Loucy (cell line): ENCODE data around the gene GCHFR.

Source experiments
- H2AFZ ChIP-seq: fragments of 200-600 bp; sonication (generic); 2 replicates; pipeline ENCODE4 v1.6.0; 2016; ENCODE audit warnings: antibody characterized with exemption, mild to moderate bottlenecking, low read length, moderate library complexity
- H3F3A ChIP-seq: fragments of 200-600 bp; 2 replicates; pipeline ENCODE4 v1.6.0; 2016; ENCODE audit warnings: antibody characterized with exemption, low read depth, mild to moderate bottlenecking
- H3K27me3 ChIP-seq: fragments of 200-600 bp; sonication (generic); 2 replicates; pipeline ENCODE4 v1.6.1; 2014; ENCODE audit warnings: low read length, mild to moderate bottlenecking; ENCODE audit not compliant: insufficient read depth, poor library complexity, severe bottlenecking
- H3K36me3 ChIP-seq: fragments of 200-600 bp; sonication (generic); 2 replicates; pipeline ENCODE4 v1.6.1; 2016; ENCODE audit warnings: low read length; ENCODE audit not compliant: insufficient read depth
- H3K4me1 ChIP-seq: fragments of 200-600 bp; sonication (generic); 2 replicates; pipeline ENCODE4 v1.5.1; 2014; ENCODE audit warnings: low read length, mild to moderate bottlenecking; ENCODE audit not compliant: insufficient read depth, poor library complexity, severe bottlenecking
- H3K4me2 ChIP-seq: fragments of 200-600 bp; sonication (generic); 2 replicates; pipeline ENCODE4 v1.6.0; 2014; ENCODE audit warnings: antibody characterized with exemption, low read length, low read depth, mild to moderate bottlenecking; ENCODE audit not compliant: poor library complexity, severe bottlenecking
- H3K4me3 ChIP-seq: fragments of 200-600 bp; sonication (generic); 2 replicates; pipeline ENCODE4 v1.5.1; 2014; ENCODE audit warnings: low read length, mild to moderate bottlenecking, mixed read lengths; ENCODE audit not compliant: poor library complexity, severe bottlenecking
- H3K79me2 ChIP-seq: fragments of 200-600 bp; sonication (generic); 2 replicates; pipeline ENCODE4 v1.6.1; 2014; ENCODE audit warnings: low read length; ENCODE audit not compliant: insufficient read depth
- H3K9ac ChIP-seq: fragments of 200-600 bp; sonication (generic); 2 replicates; pipeline ENCODE4 v1.6.0; 2014; ENCODE audit warnings: mild to moderate bottlenecking, low read depth, low read length, moderate library complexity; ENCODE audit not compliant: poor library complexity, severe bottlenecking
- H3K9me2 ChIP-seq: fragments of 200-600 bp; sonication (generic); replicated peaks from 2 replicates; pipeline ENCODE4 v1.6.1; 2016; ENCODE audit warnings: low read depth, low read length, mixed read lengths
- H3K9me3 ChIP-seq: fragments of 200-600 bp; sonication (generic); 2 replicates; pipeline ENCODE4 v1.6.1; 2014; ENCODE audit warnings: mild to moderate bottlenecking, antibody characterized with exemption, low read length, low read depth; ENCODE audit not compliant: insufficient read depth
- H4K20me1 ChIP-seq: fragments of 200-600 bp; sonication (generic); 2 replicates; pipeline ENCODE4 v1.6.0; 2014; ENCODE audit warnings: antibody characterized with exemption, low read length, mild to moderate bottlenecking; ENCODE audit not compliant: insufficient read depth, poor library complexity, severe bottlenecking
- EZH2phosphoT487 ChIP-seq: fragments of 200-600 bp; IDR thresholded peaks from 2 replicates; pipeline ENCODE4 v1.6.1; 2018; ENCODE audit warnings: antibody characterized with exemption, mild to moderate bottlenecking, moderate library complexity, borderline replicate concordance
- TF ChIP-seq, protein P1 (sequence below): fragments of 200-600 bp; sonication (generic); conservative IDR thresholded peaks from 2 replicates; pipeline ENCODE4 v1.5.1; 2014; ENCODE audit warnings: mild to moderate bottlenecking, antibody characterized with exemption, low read length

Gene GCHFR

DNA sequence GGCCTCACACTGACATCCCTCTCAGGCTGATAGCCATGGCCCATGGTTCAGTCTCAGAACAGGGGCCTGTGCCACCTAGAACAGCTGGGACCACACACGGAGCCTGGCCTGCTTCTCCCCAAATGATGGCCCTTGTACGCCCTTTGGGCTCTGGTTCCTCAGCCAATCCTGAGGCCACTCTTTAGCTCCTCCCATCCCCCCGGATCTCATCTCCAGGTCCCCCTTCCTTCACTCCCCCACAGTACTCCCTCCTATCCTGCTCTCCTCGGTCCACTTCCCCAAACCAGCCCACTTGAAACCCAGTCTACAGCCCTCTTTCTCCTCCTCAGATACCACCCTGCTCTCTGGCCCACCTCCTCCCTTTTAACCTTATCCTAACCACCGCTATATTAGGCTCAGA is 25.3 kb downstream of the GCHFR start:
- no peak for TF ChIP-seq EZH2phosphoT487
- TF ChIP-seq, protein P1, sequence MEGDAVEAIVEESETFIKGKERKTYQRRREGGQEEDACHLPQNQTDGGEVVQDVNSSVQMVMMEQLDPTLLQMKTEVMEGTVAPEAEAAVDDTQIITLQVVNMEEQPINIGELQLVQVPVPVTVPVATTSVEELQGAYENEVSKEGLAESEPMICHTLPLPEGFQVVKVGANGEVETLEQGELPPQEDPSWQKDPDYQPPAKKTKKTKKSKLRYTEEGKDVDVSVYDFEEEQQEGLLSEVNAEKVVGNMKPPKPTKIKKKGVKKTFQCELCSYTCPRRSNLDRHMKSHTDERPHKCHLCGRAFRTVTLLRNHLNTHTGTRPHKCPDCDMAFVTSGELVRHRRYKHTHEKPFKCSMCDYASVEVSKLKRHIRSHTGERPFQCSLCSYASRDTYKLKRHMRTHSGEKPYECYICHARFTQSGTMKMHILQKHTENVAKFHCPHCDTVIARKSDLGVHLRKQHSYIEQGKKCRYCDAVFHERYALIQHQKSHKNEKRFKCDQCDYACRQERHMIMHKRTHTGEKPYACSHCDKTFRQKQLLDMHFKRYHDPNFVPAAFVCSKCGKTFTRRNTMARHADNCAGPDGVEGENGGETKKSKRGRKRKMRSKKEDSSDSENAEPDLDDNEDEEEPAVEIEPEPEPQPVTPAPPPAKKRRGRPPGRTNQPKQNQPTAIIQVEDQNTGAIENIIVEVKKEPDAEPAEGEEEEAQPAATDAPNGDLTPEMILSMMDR: no peak
- H3K4me1 ChIP-seq: peaks cover 21% of the 10 kb centered on the region
- H4K20me1 ChIP-seq: peaks cover 11% of the 10 kb centered on the region
- H3K4me3 ChIP-seq: no peak overlapping the region
- H3K4me2 ChIP-seq: no peak overlapping the region
- no peaks in the 10 kb centered on the region for H3K9me2 ChIP-seq
- no peak overlapping the region for H3K9ac ChIP-seq
- no peaks in the 10 kb centered on the region for H3F3A ChIP-seq
- H3K27me3 ChIP-seq: no peaks in the 10 kb centered on the region
- no peak overlapping the region for H2AFZ ChIP-seq
- H3K9me3 ChIP-seq: no peaks in the 10 kb centered on the region
- no peaks in the 10 kb centered on the region for H3K36me3 ChIP-seq
- H3K79me2 ChIP-seq: no peaks in the 10 kb centered on the region

DNA sequence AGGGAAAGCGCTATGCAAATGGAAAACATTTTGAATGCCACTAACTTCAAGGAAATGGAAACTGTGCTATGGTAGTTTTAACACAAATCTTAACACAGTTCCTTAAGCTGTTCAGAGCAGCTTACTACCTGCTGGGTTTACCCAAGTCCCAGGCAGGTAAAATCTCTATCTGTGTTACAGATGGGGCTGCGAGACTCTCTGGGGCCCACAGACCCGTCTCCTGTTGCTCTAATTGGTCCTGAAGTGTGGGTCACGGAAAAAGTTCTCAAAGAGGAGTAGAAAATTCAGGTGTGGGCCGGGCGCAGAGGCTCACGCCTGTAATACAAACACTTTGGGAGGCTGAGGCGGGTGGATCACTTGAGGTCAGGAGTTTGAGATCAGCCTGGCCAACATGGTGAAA is 26.1 kb downstream of the GCHFR start:
- no peaks in the 10 kb centered on the region for H3K27me3 ChIP-seq
- H3K4me1 ChIP-seq: peaks cover 21% of the 10 kb centered on the region
- no peaks in the 10 kb centered on the region for H3F3A ChIP-seq
- H3K4me2 ChIP-seq: no peak overlapping the region
- no peak overlapping the region for H3K9ac ChIP-seq
- H2AFZ ChIP-seq: no peak overlapping the region
- H3K4me3 ChIP-seq: no peak overlapping the region
- TF ChIP-seq, protein P1: no peak
- TF ChIP-seq EZH2phosphoT487: no peak
- H3K79me2 ChIP-seq: no peaks in the 10 kb centered on the region
- H4K20me1 ChIP-seq: peaks cover 11% of the 10 kb centered on the region
- no peaks in the 10 kb centered on the region for H3K9me3 ChIP-seq
- H3K9me2 ChIP-seq: no peaks in the 10 kb centered on the region
- H3K36me3 ChIP-seq: no peaks in the 10 kb centered on the region

DNA sequence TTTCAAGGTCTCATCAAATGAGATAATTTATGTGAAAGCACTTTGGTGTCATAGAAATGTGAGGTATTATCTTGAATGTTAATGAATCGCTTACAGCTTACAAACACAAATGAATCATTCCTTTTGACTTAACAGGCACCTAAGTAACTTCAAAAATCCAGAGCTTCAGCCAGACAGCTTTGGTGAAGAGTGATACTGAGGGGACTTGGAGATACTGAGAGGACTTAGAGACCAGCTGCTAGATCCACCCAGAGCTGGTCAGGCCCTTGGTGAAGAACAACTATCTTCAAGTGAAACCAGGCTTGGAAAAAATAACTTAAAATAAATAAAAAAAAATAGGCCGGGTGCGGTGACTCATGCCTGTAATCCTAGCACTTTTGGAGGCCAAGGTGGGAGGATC is 26.9 kb downstream of the GCHFR start:
- no peaks in the 10 kb centered on the region for H3K36me3 ChIP-seq
- H3K9me3 ChIP-seq: no peaks in the 10 kb centered on the region
- TF ChIP-seq EZH2phosphoT487: no peak
- TF ChIP-seq, protein P1: no peak
- H2AFZ ChIP-seq: no peak overlapping the region
- no peaks in the 10 kb centered on the region for H3K27me3 ChIP-seq
- H3F3A ChIP-seq: no peaks in the 10 kb centered on the region
- no peaks in the 10 kb centered on the region for H3K79me2 ChIP-seq
- H4K20me1 ChIP-seq: peaks cover 11% of the 10 kb centered on the region
- no peaks in the 10 kb centered on the region for H3K9me2 ChIP-seq
- peaks cover 21% of the 10 kb centered on the region for H3K4me1 ChIP-seq
- no peak overlapping the region for H3K9ac ChIP-seq
- no peak overlapping the region for H3K4me3 ChIP-seq
- H3K4me2 ChIP-seq: no peak overlapping the region
